GM21786 (cell line): Measurements from ENCODE around the gene SLC9A3.
"Not testable (repeated sequence)": the region's sequence is repeated elsewhere in the genome, so short reads cannot be mapped to it uniquely, and the experiment has no call there.

Experiments
- ATAC-seq: cut with Tn5 transposase; IDR thresholded peaks from one replicate; pipeline ENCODE4 v1.9.1; 2021; ENCODE audit not compliant: unreplicated experiment

SLC9A3 gene

GRCh38 chr5:524234-524972 is at the start of gene SLC9A3:
TSS of gene SLC9A3 (minus strand) at chr5:524449.
- no peak for ATAC-seq

GRCh38 chr5:573976-574375 is 49.7 kb upstream of the SLC9A3 start:
- no peak for ATAC-seq

GRCh38 chr5:573206-573605 is 49.0 kb upstream of the SLC9A3 start:
- no peak for ATAC-seq

- no peak for ATAC-seq
These were observed 48.3 kb upstream of the SLC9A3 start for GRCh38 chr5:572398-573019.

- no peak for ATAC-seq
These were observed 47.5 kb upstream of the SLC9A3 start for GRCh38 chr5:571791-572190.

- no peak for ATAC-seq
These were observed 46.6 kb upstream of the SLC9A3 start for GRCh38 chr5:570886-571285.

- ATAC-seq, result no peak
These were observed 46.2 kb upstream of the SLC9A3 start for GRCh38 chr5:570446-570845.

GRCh38 chr5:569868-570361 is 45.7 kb upstream of the SLC9A3 start:
- no peak for ATAC-seq

GRCh38 chr5:569358-569867 is 45.2 kb upstream of the SLC9A3 start:
- no peak for ATAC-seq

- no peak for ATAC-seq
These were observed 44.6 kb upstream of the SLC9A3 start for GRCh38 chr5:568809-569208.

GRCh38 chr5:568061-568781 is 44.0 kb upstream of the SLC9A3 start:
- no peak for ATAC-seq

- no peak for ATAC-seq
These were observed 43.4 kb upstream of the SLC9A3 start for GRCh38 chr5:567664-568060.

- no peak for ATAC-seq
These were observed 42.5 kb upstream of the SLC9A3 start for GRCh38 chr5:566636-567309.

GRCh38 chr5:565782-566440 is 41.7 kb upstream of the SLC9A3 start:
- ATAC-seq, result no peak

GRCh38 chr5:561408-561807 is 37.2 kb upstream of the SLC9A3 start:
- no peak for ATAC-seq

- no peak for ATAC-seq
These were observed 36.5 kb upstream of the SLC9A3 start for GRCh38 chr5:560792-561166.

GRCh38 chr5:558871-559503 is 34.7 kb upstream of the SLC9A3 start:
- no peak for ATAC-seq

- no peak for ATAC-seq
These were observed 34.1 kb upstream of the SLC9A3 start for GRCh38 chr5:558326-558725.

- ATAC-seq, result not testable (repeated sequence)
These were observed 33.7 kb upstream of the SLC9A3 start for GRCh38 chr5:557917-558316.

- no peak for ATAC-seq
These were observed 32.7 kb upstream of the SLC9A3 start for GRCh38 chr5:556909-557441.
